B cell (primary cell): ENCODE results near the gene CACNA2D3. TPM values are rescaled to one million over a fixed set of nuclear protein-coding genes. Genes with fewer than 3 reads are reported as not detected.

Source experiments
- ATAC-seq: fragments of 200-7000 bp; cut with Tn5 transposase; one replicate; pipeline ENCODE4 v1.10.0; 2021; ENCODE audit warnings: low read depth, mild to moderate bottlenecking, moderate number of reproducible peaks, moderate library complexity
- CTCF ChIA-PET: fragments of 350-600 bp; sonication (Branson Sonifier 250); formaldehyde crosslinking; loops from one replicate; lab custom pipeline; 2021; ENCODE audit warnings: antibody characterized with exemption, inconsistent platforms; lab: Charles Lee
- POLR2A ChIA-PET: fragments of 350-600 bp; sonication (Branson Sonifier 250); formaldehyde crosslinking; loops from one replicate; lab custom pipeline; 2021; ENCODE audit warnings: antibody characterized with exemption; lab: Charles Lee
- DNase-seq: peaks from one replicate; pipeline ENCODE4 v3.0.0; 2013
- H2AFZ ChIP-seq: 2 replicates; pipeline ENCODE4 v1.6.1; 2012; ENCODE audit warnings: mild to moderate bottlenecking, low read depth, low read length; ENCODE audit not compliant: insufficient read depth, poor library complexity, severe bottlenecking
- H3K27ac ChIP-seq, 2 donors: 1 replicate in 1 of 2; 2 replicates in 1 of 2; pipeline ENCODE4 v1.5.1; 2012 to 2013; ENCODE audit warnings: low read length in 2 of 2, mild to moderate bottlenecking in 2 of 2, moderate library complexity in 1 of 2
- H3K27me3 ChIP-seq, 4 experiments: fragments of 200-600 bp in 1 of 4; sonication (generic) in 1 of 4; replicated peaks in 1 of 4; 1 replicate in 2 of 4; 2 replicates in 2 of 4; pipeline versions ENCODE4 v1.6.1 to v1.7.0; 2013 to 2016; ENCODE audit warnings: low read length in 3 of 4, mild to moderate bottlenecking in 2 of 4, mixed read lengths in 1 of 4, moderate library complexity in 1 of 4; ENCODE audit not compliant: insufficient read depth in 4 of 4, control insufficient read depth in 3 of 4; ENCODE audit errors: control extremely low read depth in 1 of 4
- H3K36me3 ChIP-seq, 2 experiments: replicated peaks in 1 of 2; 1 replicate in 1 of 2; 2 replicates in 1 of 2; pipeline versions ENCODE4 v1.6.1 to v1.7.1; 2013; ENCODE audit warnings: low read length in 1 of 2; ENCODE audit not compliant: insufficient read depth in 2 of 2, control insufficient read depth in 1 of 2; ENCODE audit errors: control extremely low read depth in 1 of 2, extremely low read depth in 1 of 2
- H3K4me1 ChIP-seq, 2 donors: fragments of 200-600 bp in 1 of 2; sonication (generic) in 1 of 2; 1 replicate in 1 of 2; 2 replicates in 1 of 2; pipeline versions ENCODE4 v1.5.1 to v1.6.1; 2013 to 2017; ENCODE audit warnings: low read length in 2 of 2; ENCODE audit not compliant: control insufficient read depth in 2 of 2, insufficient read depth in 2 of 2
- H3K4me2 ChIP-seq: replicated peaks from 2 replicates; pipeline ENCODE3; 2012; ENCODE audit warnings: mild to moderate bottlenecking, low read depth, low read length; ENCODE audit not compliant: poor library complexity, severe bottlenecking
- H3K4me3 ChIP-seq, 5 experiments: fragments of 200-600 bp in 1 of 5; sonication (generic) in 1 of 5; 1 replicate in 3 of 5; 2 replicates in 2 of 5; pipeline versions ENCODE4 v1.5.1 to v1.7.0; 2011 to 2016; ENCODE audit warnings: low read length in 4 of 5, mild to moderate bottlenecking in 4 of 5, low read depth in 2 of 5, control low read depth in 1 of 5, moderate library complexity in 1 of 5; ENCODE audit not compliant: insufficient read depth in 1 of 5; ENCODE audit errors: control extremely low read depth in 1 of 5, extremely low read depth in 1 of 5
- H3K79me2 ChIP-seq: fragments of 200-600 bp; sonication (generic); one replicate; pipeline ENCODE4 v1.6.0; 2016; ENCODE audit warnings: low read length; ENCODE audit not compliant: control insufficient read depth, insufficient read depth
- H3K9ac ChIP-seq: fragments of 200-600 bp; sonication (generic); 2 replicates; pipeline ENCODE4 v1.6.1; 2017; ENCODE audit warnings: mild to moderate bottlenecking, low read length, moderate library complexity
- H3K9me3 ChIP-seq, 3 donors: one replicate each; pipeline versions ENCODE4 v1.6.1 to v1.7.1; 2013; ENCODE audit warnings: low read length in 2 of 3; ENCODE audit not compliant: control insufficient read depth in 2 of 3, insufficient read depth in 1 of 3; ENCODE audit errors: control extremely low read depth in 1 of 3
- H4K20me1 ChIP-seq: 2 replicates; pipeline ENCODE4 v1.6.0; 2012; ENCODE audit warnings: mild to moderate bottlenecking, low read length; ENCODE audit not compliant: insufficient read depth, control insufficient read depth, poor library complexity, severe bottlenecking
- H3K27ac Mint-ChIP-seq: one replicate; pipeline ENCODE4 v1.8.0; 2021; ENCODE audit warnings: mixed read lengths
- H3K27me3 Mint-ChIP-seq: one replicate; pipeline ENCODE4 v1.8.0; 2021; ENCODE audit warnings: mixed read lengths
- H3K4me1 Mint-ChIP-seq: one replicate; pipeline ENCODE4 v1.8.0; 2021; ENCODE audit warnings: mixed read lengths
- H3K4me3 Mint-ChIP-seq: one replicate; pipeline ENCODE4 v1.8.0; 2021; ENCODE audit warnings: mixed read lengths
- H3K9me3 Mint-ChIP-seq: one replicate; pipeline ENCODE4 v1.8.0; 2022; ENCODE audit warnings: mixed read lengths; ENCODE audit not compliant: insufficient read depth
- CTCF ChIP-seq: fragments of 200-600 bp; IDR thresholded peaks from one replicate; pipeline ENCODE4 v1.8.0; 2022; ENCODE audit warnings: antibody characterized with exemption, mild to moderate bottlenecking
- EZH2 ChIP-seq: IDR thresholded peaks from 2 replicates; pipeline ENCODE4 v1.6.1; 2012; ENCODE audit warnings: borderline replicate concordance, low read depth, mild to moderate bottlenecking, moderate library complexity, low read length; ENCODE audit not compliant: insufficient read depth, poor library complexity, severe bottlenecking
- WGBS: methylation state at CpG from one replicate; pipeline ENCODE4 v1.1.5; 2013; ENCODE audit warnings: missing lambda C conversion rate; ENCODE audit not compliant: insufficient coverage; 5-methylcytosine and 5-hydroxymethylcytosine counted together
- intact Hi-C: fragments of 100-400 bp; cut with micrococcal nuclease; formaldehyde crosslinking; loops from one replicate; pipeline ENCODE4 v1.10.0; 2022
- polyA plus RNA-seq: library from polyadenylated mRNA; depleted of rRNA; stranded (reverse); fragments of >200 nt; gene quantifications from 2 replicates; pipeline ENCODE4 v1.2.3, GENCODE V29; 2012
- total RNA-seq, 2 donors: library from RNA; stranded (reverse); fragments of 120-200 nt in 1 of 2; gene quantifications; 1 replicate in 1 of 2; 2 replicates in 1 of 2; pipeline versions ENCODE4 v1.2.3 to v1.2.4, GENCODE V29; 2013 to 2022

The CACNA2D3 gene
- total and polyA plus RNA-seq, 2 donors (not counting 1 experiment from before 2014, with no cell fraction given), result not detected

GRCh38 chr3:54163441-54163840 is 41.1 kb downstream of the CACNA2D3 start:
- CTCF ChIA-PET, result no interaction called here
- no peak for ATAC-seq

More at GRCh38 chr3:54163441-54163840, 41.1 kb downstream of the CACNA2D3 start:
- intact Hi-C loops, result no loop called here
- Mint-ChIP-seq H3K4me3 (no peak overlapping the region), H3K4me1 (no peaks in the 10 kb centered on the region), H3K27me3 (peaks cover 4% of the 10 kb centered on the region), H3K9me3 (no peaks in the 10 kb centered on the region), H3K27ac (no peak overlapping the region)
- no peak overlapping the region for H2AFZ ChIP-seq
- H3K27me3 ChIP-seq, result no peaks in the 10 kb centered on the region
- H3K9me3 ChIP-seq, result peaks cover 0 to 2% (median 0%) of the 10 kb centered on the region in 3 donors
- H3K4me1 ChIP-seq, result no peaks in the 10 kb centered on the region
- no peak overlapping the region for H3K27ac ChIP-seq
- DNase-seq, result no peak
- H3K4me3 ChIP-seq, result no peak overlapping the region
- H3K9ac ChIP-seq, result no peak overlapping the region
- no peaks in the 10 kb centered on the region for H4K20me1 ChIP-seq
- no peaks in the 10 kb centered on the region for H3K79me2 ChIP-seq
- no peak overlapping the region for H3K4me2 ChIP-seq
- TF ChIP-seq CTCF, result no peak
- no peak for TF ChIP-seq EZH2
- no peaks in the 10 kb centered on the region for H3K36me3 ChIP-seq
- 96% methylated on average over 9 of the region's 9 CpGs for WGBS
- POLR2A ChIA-PET, result no interaction called here
